GM18861 (cell line): ENCODE measurements around the gene MPHOSPH9.

Experiments used
- ATAC-seq: cut with Tn5 transposase; IDR thresholded peaks from one replicate; pipeline ENCODE4 v1.9.1; 2021; ENCODE audit not compliant: unreplicated experiment

MPHOSPH9 gene

DNA sequence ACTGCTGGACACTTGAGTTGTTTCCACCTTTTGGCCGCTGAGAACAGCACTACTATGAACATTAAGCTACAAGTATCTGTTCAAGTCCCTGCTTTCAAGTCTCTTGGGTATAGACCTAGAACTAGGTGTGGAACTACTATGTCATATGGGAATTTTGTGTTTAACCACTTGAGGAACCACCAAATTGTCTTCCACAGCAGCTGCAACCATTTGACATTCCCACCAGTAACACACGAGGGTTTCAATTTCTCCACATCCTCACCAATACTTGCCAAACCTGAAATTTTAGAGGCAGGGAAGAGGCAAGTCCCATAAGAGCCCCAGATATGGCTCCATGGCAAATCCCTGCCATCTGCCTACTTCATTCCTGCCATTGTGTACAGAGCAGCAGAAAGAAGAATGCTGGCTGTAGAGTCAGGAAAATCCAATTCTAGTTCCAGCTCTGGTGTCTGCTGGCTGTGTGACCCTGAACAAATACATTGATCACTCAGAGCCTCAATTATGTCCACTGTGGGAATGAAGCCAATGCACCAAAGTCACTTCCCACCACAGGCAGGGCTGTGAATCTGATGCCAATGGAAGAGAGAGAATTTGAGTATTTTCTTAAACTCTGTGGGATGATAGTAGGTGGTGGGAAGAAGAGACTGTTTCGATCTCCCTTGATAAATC lies 99.9 kb downstream of the MPHOSPH9 start:
- no peak for ATAC-seq

DNA sequence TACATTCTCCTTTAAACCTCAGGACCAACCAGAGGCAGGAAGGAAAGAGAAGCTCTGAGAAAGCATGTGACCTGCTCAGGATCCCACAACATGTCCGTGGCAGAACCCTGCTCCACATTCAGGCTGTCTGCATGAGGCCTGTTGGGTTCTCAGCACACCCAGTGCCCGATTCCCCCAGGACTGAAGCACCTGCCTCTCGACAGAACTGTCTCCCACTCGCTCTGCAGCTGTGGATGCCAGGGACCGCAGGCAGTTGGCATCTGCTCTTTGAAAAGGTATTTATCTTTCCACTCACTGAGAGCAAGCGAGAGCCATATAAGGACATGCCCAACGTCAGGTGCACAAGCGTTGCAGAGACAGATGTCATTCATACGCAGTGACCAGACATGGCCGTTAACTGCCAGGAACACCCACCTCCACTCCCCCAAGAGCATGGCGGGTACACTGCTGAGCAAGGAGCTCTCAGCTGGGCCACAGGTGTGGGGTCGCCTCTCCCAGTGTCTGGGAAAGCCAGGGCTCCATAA lies 101.0 kb downstream of the MPHOSPH9 start:
- ATAC-seq = no peak

DNA sequence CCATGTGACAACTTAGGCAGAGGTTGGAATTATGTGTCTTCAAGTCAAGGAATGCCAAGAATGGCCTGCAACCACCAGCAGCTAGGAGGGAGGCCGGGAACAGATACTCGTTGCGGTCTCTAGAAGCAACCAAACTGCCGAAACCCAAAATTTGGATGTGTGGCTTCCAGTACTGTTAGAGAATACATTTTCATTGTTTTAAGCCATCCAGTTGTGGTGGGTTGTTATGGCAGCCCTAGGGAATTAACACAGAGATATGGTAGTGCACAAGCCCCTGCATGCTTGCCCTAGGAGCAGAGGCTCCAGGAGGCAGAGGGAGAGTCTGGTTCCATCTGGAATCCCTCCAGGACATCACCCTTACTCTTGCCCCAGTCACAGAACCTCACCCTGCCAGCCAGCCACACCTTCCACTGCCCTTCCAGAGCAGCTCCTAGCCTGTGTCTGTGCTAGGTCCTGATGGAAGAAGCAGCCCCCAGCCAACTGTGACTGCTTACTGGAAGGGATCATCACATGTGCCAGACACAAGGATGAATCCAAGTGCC lies 101.6 kb downstream of the MPHOSPH9 start:
- no peak for ATAC-seq

DNA sequence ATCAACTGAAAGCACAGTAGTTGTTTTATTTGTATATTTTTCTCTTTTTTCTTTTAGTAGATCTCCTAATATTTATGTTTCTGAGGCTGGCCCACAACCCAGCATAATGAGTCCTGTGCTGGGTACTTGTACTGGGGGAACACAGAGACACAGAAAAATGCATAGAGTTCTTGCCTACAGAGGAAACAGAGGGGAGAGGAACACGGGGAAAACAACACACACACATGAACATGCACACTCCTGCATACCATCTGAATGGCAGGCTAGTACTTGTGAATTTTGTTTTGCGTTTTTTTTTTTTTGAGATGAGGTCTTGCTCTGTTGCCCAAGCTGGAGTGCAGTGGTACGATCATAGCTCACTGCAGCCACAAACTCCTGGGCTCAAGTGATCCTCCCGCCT lies 103.3 kb downstream of the MPHOSPH9 start:
- no peak for ATAC-seq

DNA sequence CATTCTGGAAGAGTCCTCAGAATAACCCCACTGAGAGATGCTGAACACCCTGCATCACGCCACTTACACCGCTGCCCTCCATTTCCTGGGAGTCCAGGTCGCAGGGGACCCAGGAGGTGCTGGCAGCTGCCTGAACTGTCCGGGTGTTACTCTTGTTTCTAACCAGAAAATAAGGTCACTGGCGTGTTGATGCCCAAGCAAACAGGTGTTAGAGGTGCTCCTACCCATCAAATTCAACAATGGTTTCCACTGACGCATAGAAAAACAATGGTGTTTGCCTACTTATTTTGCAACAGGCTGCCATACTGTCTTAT lies 105.8 kb downstream of the MPHOSPH9 start:
- no peak for ATAC-seq

DNA sequence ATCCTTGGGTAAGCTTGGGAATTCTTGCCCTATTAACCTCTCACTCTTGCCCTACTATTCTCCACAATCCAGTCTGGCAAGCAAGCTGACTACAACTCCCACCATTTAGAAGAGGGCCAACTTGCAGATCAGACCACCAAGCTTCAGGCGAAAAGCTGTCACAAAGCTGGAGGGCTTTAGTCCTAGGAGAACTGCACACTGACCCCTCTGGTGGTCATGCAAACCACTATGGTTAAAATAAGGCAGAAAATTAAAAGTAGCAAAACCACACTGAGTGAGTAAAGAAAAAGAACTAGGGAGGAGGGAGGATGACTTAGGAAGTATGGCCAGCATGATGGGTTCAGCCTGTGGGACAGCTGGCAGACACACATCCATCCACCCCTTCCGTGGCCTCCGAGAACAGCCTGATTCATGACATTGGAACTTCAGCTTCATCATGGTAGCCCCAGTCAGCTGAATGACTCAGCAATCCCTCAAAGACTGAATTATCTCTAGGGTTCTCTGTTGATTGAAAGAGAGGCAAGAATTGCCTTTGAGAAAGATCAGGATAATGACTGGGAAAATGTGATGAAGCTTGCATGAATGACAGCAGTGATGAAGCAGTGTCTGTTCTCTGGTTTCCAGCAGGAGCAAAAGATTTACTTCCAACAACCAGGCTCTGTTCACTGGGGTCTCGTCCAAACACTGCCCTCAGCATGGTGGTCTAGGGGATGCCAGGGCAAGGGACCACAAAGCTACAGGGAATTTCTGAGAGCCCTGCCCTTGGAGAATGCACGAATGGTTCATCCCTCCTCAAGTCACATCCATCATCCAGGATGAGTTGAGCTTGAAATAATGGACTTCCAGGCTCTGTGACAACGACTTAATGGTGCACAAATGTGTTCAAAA lies 106.4 kb downstream of the MPHOSPH9 start:
- ATAC-seq = no peak

DNA sequence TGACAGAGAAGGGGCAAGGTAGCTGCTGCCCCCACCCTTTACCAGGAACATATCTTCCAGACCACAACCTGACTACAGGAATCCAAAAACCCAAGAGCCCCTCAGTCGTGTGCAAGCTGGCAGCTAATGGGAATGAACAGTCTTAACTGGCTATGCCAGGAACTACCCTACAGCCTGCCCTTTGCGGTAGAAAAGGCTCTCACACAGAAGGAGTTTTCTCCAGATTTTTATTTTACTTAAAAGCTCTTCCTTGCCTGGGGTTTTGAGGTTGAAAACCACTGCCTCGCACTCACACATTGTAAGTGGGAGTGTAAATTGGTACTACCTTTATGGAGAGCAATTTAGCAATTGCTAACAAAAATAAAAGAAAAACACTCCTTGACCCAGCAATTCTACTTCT lies 110.3 kb downstream of the MPHOSPH9 start:
- no peak for ATAC-seq

DNA sequence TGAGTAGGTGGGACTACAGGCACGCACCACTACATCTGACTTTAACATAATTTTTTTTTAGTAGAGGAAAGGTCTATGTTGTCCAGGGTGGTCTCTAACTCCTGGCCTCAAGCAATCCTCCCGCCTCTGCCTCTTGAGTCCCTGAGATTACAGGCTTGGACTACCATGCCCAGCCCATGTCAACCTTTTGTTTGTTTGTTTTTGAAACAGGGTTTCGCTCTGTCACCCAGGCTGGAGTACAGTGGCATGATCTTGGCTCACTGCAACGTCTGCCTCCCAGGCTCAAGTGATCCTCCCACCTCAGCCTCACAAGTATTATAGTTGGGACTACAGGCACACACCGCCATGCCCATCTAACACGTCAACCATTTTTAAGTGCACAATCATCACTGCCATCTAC lies 111.3 kb downstream of the MPHOSPH9 start:
- ATAC-seq = no peak

DNA sequence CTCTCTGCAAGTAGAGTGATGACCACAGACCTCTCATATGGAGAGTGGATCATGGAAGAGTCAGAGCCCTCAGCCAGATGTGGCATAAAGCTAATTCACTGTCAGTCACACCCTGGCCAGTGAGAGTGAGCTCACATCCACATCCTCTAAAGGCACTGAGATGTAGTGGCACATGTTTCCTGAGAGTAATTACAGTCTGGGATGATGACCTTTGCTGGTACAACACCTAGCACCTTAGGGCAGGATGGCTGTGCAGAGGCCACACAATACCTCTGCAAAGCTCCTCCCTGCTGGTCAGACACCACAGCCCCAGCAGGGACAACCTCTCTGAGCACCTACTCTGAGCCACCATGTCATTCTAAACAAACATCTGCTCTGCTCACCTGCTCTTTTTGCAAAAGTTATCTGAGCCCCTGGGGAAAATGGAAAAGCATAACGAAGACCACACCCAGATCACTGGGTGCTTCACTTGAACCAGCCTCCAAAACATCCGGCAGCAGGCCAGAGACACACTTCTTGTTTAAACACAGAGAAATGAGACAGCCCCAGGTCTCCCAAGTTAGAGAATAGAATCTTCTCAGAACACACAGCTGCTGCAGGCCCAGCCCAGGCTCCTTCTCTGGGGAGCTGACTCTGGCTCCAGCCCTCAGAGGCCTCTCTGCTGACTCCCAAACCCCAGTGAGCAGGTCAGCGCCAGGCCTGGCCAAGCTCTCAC lies 112.3 kb downstream of the MPHOSPH9 start:
- ATAC-seq = peak; percentile 25

DNA sequence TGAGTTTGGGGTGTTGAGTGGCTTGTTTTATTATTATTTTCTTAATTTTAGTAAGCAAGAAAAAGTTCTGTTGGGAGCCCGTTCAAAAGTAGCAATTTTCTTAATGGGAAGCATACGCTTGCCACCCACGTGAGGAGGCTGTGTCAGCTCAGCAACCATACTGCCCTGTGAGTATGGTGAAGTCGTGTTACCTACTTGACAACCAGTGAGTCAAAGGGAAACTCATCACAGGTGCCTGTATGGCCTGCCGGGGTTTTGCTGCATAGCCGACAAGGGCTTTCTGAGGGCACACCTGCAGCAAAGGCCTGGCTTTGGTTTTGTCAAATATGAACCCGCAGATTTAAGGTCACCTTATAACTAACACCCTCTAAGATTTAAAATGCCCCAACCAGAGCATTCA lies 113.1 kb downstream of the MPHOSPH9 start:
- peak; percentile 81 for ATAC-seq

DNA sequence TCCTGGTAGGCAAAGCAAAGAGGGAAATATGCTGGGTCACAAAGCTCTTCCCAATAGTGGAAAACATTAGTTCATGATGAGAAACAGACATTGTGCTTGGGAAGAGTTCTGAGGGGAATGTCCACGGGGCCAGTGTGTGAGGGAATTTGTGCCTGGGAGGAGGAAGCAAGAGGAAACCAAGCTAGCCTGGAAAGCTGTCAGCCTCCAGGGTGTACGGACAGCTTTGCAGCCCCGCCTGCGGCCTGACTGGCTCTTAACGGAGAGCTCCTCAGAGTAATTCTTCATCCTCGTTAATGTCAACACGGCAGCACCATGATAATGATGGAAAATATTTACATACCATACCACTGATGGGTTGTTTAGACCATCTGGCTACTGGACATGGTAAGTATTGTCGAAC lies 114.4 kb downstream of the MPHOSPH9 start:
- ATAC-seq = no peak

DNA sequence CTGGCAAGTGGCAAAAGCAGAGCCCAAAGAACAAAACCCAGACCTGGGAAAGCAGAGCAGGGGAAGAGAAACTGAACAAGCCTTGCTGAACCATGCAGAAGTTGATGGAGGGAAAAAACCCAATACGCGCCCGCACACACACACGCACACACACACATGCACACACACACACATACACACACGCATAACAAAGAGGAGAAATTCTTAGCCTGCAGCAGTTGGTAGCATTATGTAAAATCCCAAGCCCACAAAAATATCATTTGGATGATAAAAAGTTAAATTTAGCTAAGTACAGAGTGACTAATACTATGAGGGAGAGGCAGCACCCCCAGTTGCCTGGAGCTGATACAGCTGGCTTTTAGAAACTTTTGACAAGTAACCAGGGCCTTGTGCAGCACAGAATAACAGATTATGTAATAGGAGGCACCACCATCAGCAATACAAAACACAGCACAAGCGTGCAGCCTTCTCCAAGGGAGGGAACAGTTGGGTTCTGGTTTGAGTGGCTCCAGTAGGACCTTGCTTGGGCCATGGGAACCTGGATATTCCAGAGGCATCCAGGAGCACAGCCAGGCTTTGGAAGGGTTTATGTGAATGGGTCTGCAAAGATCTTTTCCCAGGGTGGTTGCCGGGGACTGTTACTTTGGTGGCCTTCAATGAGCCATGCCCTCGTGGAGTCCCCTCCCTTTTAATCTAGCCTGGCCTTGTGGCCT lies 117.4 kb downstream of the MPHOSPH9 start:
- ATAC-seq = no peak

DNA sequence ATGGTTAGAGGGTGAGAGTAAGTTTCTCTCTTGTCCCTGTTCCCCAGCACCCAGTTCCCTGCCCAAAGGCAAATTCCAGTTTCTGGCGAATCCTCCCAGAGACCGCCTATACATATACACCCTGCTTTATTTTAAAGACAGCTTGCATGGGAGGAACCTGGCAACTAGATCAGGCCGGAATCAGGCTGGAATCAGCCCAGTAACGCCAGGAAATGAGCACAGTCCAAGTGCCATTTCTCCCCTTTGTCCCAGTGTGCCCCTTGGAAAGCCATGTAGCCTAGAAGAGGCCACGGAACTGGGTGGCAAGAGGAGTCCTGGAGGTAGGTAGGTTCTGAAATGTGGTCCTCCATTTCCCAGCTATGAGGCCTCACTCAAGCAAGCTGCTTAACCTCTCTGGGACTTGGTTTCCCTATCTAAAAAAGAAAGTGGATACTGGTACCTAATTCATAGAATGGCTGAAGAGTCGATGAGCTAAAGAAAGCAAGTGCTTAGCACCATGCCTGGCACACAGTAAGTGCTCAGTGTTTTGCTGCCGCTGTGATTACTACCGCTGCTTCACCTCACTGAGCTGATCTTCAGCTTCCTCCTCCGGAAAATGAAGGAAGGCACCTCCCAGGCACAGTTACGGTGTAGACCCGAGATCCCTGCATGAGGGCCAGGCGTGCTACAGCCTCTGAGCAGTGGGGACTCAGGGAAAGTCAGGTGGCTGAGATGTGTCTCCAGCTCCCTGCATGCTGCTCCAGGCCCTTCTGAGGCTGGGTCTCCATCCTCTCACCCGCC lies 118.4 kb downstream of the MPHOSPH9 start:
- no peak for ATAC-seq

DNA sequence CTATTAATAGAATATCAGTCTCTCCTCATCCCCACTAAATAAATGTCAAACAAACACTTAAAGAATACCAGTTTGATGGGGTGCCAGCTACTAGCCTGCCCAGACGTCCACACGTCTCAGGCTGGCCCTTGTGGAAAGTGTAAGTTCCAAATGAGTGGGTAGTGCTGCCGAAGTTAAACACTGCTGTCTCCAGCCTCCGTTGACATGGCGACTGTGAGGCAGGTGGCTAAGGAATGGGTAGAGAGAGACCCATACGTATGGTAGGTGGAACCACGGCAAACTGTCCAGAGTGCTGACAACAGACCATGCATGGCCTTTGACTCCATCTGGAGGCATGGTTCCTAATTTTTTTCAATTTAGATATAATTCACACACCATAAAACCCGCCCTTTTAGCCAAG lies 119.9 kb downstream of the MPHOSPH9 start:
- ATAC-seq = no peak

DNA sequence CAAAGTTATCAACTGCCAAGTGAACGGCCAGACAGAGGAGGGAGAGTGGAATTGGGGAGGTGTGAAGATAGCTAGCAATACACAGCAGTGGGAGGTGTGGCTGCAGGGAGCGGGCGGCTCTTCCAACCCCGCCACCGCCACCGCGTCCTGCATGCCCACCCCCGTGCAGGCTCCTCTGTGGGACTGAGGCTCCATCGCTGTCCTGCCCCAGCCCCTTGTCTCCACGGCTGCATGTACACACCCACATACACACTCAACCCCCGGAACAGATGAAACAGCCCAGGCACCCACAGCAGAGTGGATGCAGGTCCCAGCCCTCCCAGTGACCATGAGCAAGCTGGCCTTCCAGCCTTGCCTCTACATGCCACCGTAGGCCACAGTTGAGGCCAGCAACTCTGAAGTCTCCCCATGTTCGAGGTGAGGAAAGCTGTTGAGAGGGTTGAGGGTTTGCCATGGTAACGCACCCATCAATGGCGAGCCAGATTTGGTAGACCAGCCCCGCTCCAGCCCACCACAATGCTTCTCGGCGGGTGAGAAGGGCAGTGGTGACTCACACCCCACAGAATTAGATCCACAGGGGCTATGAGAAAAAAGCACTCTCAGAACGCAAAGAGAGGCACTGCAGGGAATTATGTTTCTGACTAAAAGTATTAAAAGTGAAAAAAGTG lies 121.3 kb downstream of the MPHOSPH9 start:
- ATAC-seq = no peak

DNA sequence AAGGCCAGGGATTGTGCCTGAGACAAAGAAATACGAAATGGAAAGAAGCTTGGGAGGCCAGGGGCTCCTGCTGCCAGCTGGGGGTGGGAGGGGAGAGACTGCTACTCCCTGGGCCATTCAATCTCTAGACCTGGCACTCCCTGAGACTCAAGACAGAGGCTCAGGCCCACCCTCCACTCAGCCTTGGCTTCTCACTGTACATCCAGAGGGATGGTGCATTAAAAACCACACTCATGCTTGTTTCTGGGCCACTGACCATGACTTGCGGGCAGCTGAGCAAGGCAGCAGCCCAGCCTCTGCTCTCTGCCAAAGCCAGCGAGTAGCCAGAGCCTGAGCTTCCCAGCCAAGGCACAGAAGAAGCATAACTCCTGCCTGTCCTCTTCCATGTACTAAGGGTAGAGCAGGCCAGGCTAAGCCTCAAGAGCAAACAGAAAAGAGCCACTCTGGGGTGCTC lies 123.6 kb downstream of the MPHOSPH9 start:
- ATAC-seq = no peak

DNA sequence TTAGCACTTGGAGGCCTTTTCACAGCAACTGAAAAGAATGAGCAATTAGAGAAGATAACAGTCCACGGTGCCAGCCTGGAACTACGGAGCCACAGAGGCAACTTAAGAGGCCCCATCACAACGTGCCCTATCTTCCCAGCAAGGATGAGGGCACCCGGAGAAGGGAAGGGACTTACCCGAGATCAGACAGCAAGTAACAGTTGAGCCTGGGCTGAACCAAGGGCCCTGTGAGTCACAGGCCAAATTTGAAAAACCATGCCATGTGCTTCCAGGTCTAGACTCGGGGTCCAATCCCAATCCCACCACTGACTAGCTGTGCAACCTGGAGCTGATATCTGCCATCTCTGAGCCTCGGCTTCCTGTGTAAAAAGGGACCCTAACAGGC lies 124.3 kb downstream of the MPHOSPH9 start:
- ATAC-seq = no peak

DNA sequence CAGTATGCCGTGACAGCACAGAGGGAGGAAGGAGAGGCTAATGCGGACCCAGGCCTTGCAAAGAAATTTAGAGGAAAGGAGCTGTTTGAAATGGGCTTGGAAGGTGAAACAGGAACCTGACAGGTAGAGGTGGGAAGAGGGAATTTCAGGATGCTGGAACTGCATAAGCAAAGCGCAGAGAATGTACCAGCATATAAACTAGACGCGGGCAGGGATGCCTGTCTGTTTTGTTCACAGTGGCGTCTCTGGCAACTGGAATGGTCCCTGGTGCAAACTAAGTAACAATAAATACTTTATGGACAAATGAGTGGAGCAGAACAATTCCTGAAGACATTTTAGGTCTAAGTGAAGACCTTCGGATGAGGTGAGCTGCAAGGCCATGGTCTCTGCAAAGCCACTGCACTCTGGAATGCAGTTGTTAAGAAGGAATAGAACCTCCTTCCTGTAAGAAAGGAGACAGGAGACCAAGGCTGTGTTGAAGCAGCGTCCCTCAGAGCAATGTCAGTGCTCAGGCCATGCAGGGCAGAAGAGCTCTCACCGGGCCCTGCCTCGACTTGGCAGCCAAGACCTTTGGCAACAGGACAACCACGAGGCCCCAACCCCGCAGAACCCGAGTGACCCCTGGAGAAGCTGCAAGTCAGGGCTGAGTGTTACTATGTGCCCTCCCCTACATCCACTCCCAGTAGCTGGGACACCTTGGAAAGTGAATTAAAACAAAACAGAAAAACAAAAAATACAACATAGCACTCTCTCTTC lies 124.8 kb downstream of the MPHOSPH9 start:
- no peak for ATAC-seq
